Measurements from ENCODE around the gene PPP3R1. TPM values are rescaled to one million over a fixed set of nuclear protein-coding genes. Genes with fewer than 3 reads are reported as not detected.

The PPP3R1 gene
- total RNA-seq, 1 donor from 2014 or later: 46.3 TPM

DNA sequence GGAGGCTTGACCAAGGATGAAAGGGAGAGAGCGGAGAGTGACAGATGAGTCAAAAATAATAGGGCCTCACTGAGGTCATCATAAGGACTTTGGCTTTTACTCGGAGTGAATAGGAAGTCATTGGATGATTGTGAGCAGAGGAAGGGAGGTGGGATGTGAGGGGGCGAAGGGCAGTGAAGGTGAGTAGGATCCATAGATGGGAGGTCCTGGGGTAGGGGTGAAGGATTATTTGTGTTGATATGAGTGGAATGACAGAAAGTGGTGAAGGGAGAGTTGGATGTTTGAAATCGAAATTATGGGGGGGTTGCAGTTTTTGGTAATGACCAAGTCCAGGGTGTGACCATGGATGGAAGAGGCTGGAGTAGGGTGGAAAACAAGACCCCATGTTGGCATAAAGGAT lies 80.6 kb downstream of the PPP3R1 start:
- no peaks in the 10 kb centered on the region for H3K27me3 Mint-ChIP-seq
- no peak overlapping the region for H3K4me3 Mint-ChIP-seq
- H3K9me3 Mint-ChIP-seq: no peaks in the 10 kb centered on the region
- TF ChIP-seq CTCF (conservative IDR thresholded peaks at IDR 0.05): no peak
- H3K27ac Mint-ChIP-seq: no peak overlapping the region
- no peak for DNase-seq (ENCODE audit: extremely low spot score, unreplicated experiment)
- no peaks in the 10 kb centered on the region for H3K4me1 Mint-ChIP-seq (ENCODE audit: unreplicated experiment)
- peaks cover 11% of the 10 kb centered on the region for H3K36me3 Mint-ChIP-seq

- Mint-ChIP-seq H3K27ac (no peak overlapping the region), H3K4me1 (ENCODE audit: unreplicated experiment) (no peaks in the 10 kb centered on the region), H3K36me3 (peaks cover 15% of the 10 kb centered on the region), H3K27me3 (no peaks in the 10 kb centered on the region), H3K4me3 (no peak overlapping the region), H3K9me3 (no peaks in the 10 kb centered on the region)
- DNase-seq (ENCODE audit: extremely low spot score, unreplicated experiment): no peak
- no peak for TF ChIP-seq CTCF (conservative IDR thresholded peaks at IDR 0.05)
These were observed 81.2 kb downstream of the PPP3R1 start for GRCh38 chr2:68171146-68171545.

GRCh38 chr2:68169308-68169707 lies 83.0 kb downstream of the PPP3R1 start:
- Mint-ChIP-seq H3K36me3 (peaks cover 16% of the 10 kb centered on the region), H3K27me3 (no peaks in the 10 kb centered on the region), H3K4me1 (ENCODE audit: unreplicated experiment) (no peaks in the 10 kb centered on the region), H3K9me3 (no peaks in the 10 kb centered on the region), H3K27ac (no peak overlapping the region), H3K4me3 (no peak overlapping the region)
- DNase-seq (ENCODE audit: extremely low spot score, unreplicated experiment): no peak
- peak; percentile 36 for TF ChIP-seq CTCF (conservative IDR thresholded peaks at IDR 0.05)

GRCh38 chr2:68167186-68167585 lies 85.1 kb downstream of the PPP3R1 start:
- TF ChIP-seq CTCF (conservative IDR thresholded peaks at IDR 0.05): no peak
- H3K36me3 Mint-ChIP-seq: peaks cover 19% of the 10 kb centered on the region

GRCh38 chr2:68163641-68164040 lies 88.7 kb downstream of the PPP3R1 start:
- no peaks in the 10 kb centered on the region for H3K9me3 Mint-ChIP-seq
- H3K27ac Mint-ChIP-seq: no peak overlapping the region
- H3K27me3 Mint-ChIP-seq: no peaks in the 10 kb centered on the region
- DNase-seq (ENCODE audit: extremely low spot score, unreplicated experiment): no peak
- peaks cover 5% of the 10 kb centered on the region for H3K4me1 Mint-ChIP-seq (ENCODE audit: unreplicated experiment)
- H3K36me3 Mint-ChIP-seq: peaks cover 32% of the 10 kb centered on the region
- no peak overlapping the region for H3K4me3 Mint-ChIP-seq
- TF ChIP-seq CTCF (conservative IDR thresholded peaks at IDR 0.05): no peak

More at GRCh38 chr2:68167186-68167585, 85.1 kb downstream of the PPP3R1 start:
- Mint-ChIP-seq H3K27me3 (no peaks in the 10 kb centered on the region), H3K27ac (no peak overlapping the region), H3K4me3 (no peak overlapping the region), H3K9me3 (no peaks in the 10 kb centered on the region), H3K4me1 (ENCODE audit: unreplicated experiment) (no peaks in the 10 kb centered on the region)
- no peak for DNase-seq (ENCODE audit: extremely low spot score, unreplicated experiment)

- peak overlapping the region; percentile 100 for H3K27ac Mint-ChIP-seq
- H3K4me1 Mint-ChIP-seq (ENCODE audit: unreplicated experiment): peaks cover 23% of the 10 kb centered on the region
- H3K27me3 Mint-ChIP-seq: no peaks in the 10 kb centered on the region
- H3K9me3 Mint-ChIP-seq: no peaks in the 10 kb centered on the region
- peaks cover 22% of the 10 kb centered on the region for H3K36me3 Mint-ChIP-seq
- no peak for TF ChIP-seq CTCF (conservative IDR thresholded peaks at IDR 0.05)
- no peak for DNase-seq (ENCODE audit: extremely low spot score, unreplicated experiment)
- H3K4me3 Mint-ChIP-seq: peak overlapping the region; percentile 98
These were observed 94.2 kb downstream of the PPP3R1 start for GRCh38 chr2:68158134-68158447.

All from type B pancreatic cell (in vitro differentiated cells).